Measurements from ENCODE around the gene WBP4. TPM values are rescaled to one million over a fixed set of nuclear protein-coding genes. Genes with fewer than 3 reads are reported as not detected.

The WBP4 gene
- polyA plus RNA-seq, 1 of the 3 experiments (the other 2 are of a cell fraction): 6.4 TPM

DNA sequence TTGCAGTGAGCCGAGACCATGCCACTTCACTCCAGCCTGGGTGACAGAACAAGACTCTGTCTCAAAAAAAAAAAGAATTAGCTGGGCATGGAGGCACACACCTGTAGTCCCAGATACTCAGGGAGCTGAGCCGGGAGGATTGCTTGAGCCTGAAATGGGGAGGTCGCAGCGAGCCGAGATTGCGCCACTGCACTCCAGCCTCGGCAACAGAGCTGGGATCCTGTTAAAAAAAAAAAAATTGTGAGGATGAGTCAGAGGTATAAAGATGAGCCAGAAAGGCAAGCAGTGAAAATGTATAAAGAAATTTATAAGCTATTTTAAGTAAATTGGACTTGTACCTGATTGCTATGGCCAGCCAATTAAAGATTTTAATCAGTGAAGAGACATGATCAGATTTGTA lies 50.1 kb downstream of the WBP4 start:
- no peak overlapping the region for H3K9ac ChIP-seq
- no peak overlapping the region for H3K4me2 ChIP-seq
- H3K36me3 ChIP-seq (replicated peaks in 1 of 2; ENCODE audit: control insufficient read depth in 1 of 2, insufficient read depth in 2 of 2, low read length in 1 of 2): no peaks in the 10 kb centered on the region
- no peaks in the 10 kb centered on the region for H3K9me2 ChIP-seq
- H3K9me3 ChIP-seq: no peaks in the 10 kb centered on the region
- H4K20me1 ChIP-seq (ENCODE audit: insufficient read depth): no peaks in the 10 kb centered on the region
- no peaks in the 10 kb centered on the region for H3K4me1 ChIP-seq (ENCODE audit: control insufficient read depth in 1 of 2, insufficient read depth in 2 of 2, low read depth in 1 of 2, low read length in 1 of 2)
- no peak overlapping the region for H3K27ac ChIP-seq (ENCODE audit: low read depth in 2 of 2, low read length in 1 of 2)
- H3K27me3 ChIP-seq (ENCODE audit: insufficient read depth): no peaks in the 10 kb centered on the region
- ChIA-PET CTCF (interaction anchor here (0.9 kb wide), 1 partner anchor 37 kb away, joined by 3 read pairs; no protein-coding TSS in a partner anchor), POLR2A (no interaction called here)
- H3K79me2 ChIP-seq (ENCODE audit: insufficient read depth): no peaks in the 10 kb centered on the region
- H2AFZ ChIP-seq (ENCODE audit: low read depth): no peak overlapping the region
- no peak overlapping the region for H3K4me3 ChIP-seq (ENCODE audit: low read depth in 2 of 2, low read length in 1 of 2)
- no peak for TF ChIP-seq RCOR1 (IDR thresholded peaks at IDR 0.05; ENCODE audit: low read length)
- TF ChIP-seq CHD2 (IDR thresholded peaks at IDR 0.05; ENCODE audit: low read length, partially characterized antibody): no peak
- TF ChIP-seq, protein P1, sequence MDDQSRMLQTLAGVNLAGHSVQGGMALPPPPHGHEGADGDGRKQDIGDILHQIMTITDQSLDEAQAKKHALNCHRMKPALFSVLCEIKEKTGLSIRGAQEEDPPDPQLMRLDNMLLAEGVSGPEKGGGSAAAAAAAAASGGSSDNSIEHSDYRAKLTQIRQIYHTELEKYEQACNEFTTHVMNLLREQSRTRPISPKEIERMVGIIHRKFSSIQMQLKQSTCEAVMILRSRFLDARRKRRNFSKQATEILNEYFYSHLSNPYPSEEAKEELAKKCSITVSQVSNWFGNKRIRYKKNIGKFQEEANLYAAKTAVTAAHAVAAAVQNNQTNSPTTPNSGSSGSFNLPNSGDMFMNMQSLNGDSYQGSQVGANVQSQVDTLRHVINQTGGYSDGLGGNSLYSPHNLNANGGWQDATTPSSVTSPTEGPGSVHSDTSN (IDR thresholded peaks at IDR 0.05): no peak
- TF ChIP-seq, protein P2, sequence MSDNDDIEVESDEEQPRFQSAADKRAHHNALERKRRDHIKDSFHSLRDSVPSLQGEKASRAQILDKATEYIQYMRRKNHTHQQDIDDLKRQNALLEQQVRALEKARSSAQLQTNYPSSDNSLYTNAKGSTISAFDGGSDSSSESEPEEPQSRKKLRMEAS (IDR thresholded peaks at IDR 0.05; ENCODE audit: low read depth): no peak
- no peak for TF ChIP-seq GABPA (IDR thresholded peaks at IDR 0.05; ENCODE audit: low read depth)
- no peak for TF ChIP-seq RXRA (IDR thresholded peaks at IDR 0.05; ENCODE audit: borderline replicate concordance, low read depth)
- no peak for TF ChIP-seq MEF2A (IDR thresholded peaks at IDR 0.05; ENCODE audit: borderline replicate concordance, low read depth)
- TF ChIP-seq JUND (IDR thresholded peaks at IDR 0.05): no peak
- TF ChIP-seq, protein P3, sequence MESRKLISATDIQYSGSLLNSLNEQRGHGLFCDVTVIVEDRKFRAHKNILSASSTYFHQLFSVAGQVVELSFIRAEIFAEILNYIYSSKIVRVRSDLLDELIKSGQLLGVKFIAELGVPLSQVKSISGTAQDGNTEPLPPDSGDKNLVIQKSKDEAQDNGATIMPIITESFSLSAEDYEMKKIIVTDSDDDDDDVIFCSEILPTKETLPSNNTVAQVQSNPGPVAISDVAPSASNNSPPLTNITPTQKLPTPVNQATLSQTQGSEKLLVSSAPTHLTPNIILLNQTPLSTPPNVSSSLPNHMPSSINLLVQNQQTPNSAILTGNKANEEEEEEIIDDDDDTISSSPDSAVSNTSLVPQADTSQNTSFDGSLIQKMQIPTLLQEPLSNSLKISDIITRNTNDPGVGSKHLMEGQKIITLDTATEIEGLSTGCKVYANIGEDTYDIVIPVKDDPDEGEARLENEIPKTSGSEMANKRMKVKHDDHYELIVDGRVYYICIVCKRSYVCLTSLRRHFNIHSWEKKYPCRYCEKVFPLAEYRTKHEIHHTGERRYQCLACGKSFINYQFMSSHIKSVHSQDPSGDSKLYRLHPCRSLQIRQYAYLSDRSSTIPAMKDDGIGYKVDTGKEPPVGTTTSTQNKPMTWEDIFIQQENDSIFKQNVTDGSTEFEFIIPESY (IDR thresholded peaks at IDR 0.05; ENCODE audit: borderline replicate concordance, low read depth): no peak
- no peak for TF ChIP-seq GATA2 (CRISPR knock-in tag; IDR thresholded peaks at IDR 0.05)
- no peak for TF ChIP-seq RAD21 (IDR thresholded peaks at IDR 0.05; ENCODE audit: low read length)
- TF ChIP-seq SMC3 (IDR thresholded peaks at IDR 0.05; ENCODE audit: low read depth, low read length): no peak
- no peak for TF ChIP-seq ELF1 (IDR thresholded peaks at IDR 0.05)
- no peak for TF ChIP-seq TEAD4 (IDR thresholded peaks at IDR 0.05; ENCODE audit: borderline replicate concordance, insufficient read depth)
- no peak for TF ChIP-seq POLR2AphosphoS5 (IDR thresholded peaks at IDR 0.05; ENCODE audit: low read depth, low read length)
- no peak for TF ChIP-seq NFIC (IDR thresholded peaks at IDR 0.05; ENCODE audit: borderline replicate concordance)
- no peak for DNase-seq
- 84% methylated on average over 7 of the region's 7 CpGs for WGBS (ENCODE audit: low lambda C conversion rate)
- H3F3A ChIP-seq (replicated peaks; ENCODE audit: insufficient read depth): no peaks in the 10 kb centered on the region

DNA sequence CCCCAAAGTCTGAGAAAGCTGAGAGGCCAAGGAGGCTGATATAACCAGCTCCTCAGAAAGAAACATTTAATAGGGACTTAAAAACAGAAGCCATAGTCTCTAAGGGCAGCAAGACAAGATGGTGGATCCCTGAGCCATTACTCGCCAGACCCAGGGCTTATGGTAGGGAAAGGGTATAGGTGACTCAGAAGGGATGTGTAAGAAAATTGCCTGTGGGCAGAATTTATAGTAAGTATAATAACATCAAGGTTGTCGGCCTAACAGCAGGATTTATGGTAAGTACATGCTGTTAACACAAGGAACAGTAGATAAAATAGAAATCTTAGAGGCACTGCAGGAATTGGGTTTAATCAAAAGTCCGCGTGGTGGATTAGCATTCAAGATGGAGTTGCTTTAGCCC lies 56.6 kb downstream of the WBP4 start:
- Histone ChIP-seq H3K79me2 (ENCODE audit: insufficient read depth) (no peaks in the 10 kb centered on the region), H3F3A (replicated peaks; ENCODE audit: insufficient read depth) (no peaks in the 10 kb centered on the region), H3K27ac (ENCODE audit: low read depth in 2 of 2, low read length in 1 of 2) (no peak overlapping the region), H3K4me1 (ENCODE audit: control insufficient read depth in 1 of 2, insufficient read depth in 2 of 2, low read depth in 1 of 2, low read length in 1 of 2) (no peaks in the 10 kb centered on the region), H3K9me2 (no peaks in the 10 kb centered on the region), H3K27me3 (ENCODE audit: insufficient read depth) (no peaks in the 10 kb centered on the region), H4K20me1 (ENCODE audit: insufficient read depth) (no peaks in the 10 kb centered on the region), H3K4me3 (ENCODE audit: low read depth in 2 of 2, low read length in 1 of 2) (no peak overlapping the region), H3K4me2 (no peak overlapping the region), H3K36me3 (replicated peaks in 1 of 2; ENCODE audit: control insufficient read depth in 1 of 2, insufficient read depth in 2 of 2, low read length in 1 of 2) (no peaks in the 10 kb centered on the region), H2AFZ (ENCODE audit: low read depth) (no peak overlapping the region), H3K9me3 (no peaks in the 10 kb centered on the region), H3K9ac (no peak overlapping the region)
- WGBS (ENCODE audit: low lambda C conversion rate): 74% methylated on average over 4 of the region's 4 CpGs
- TF ChIP-seq, protein P1 (IDR thresholded peaks at IDR 0.05): no peak
- no peak for TF ChIP-seq JUND (IDR thresholded peaks at IDR 0.05)
- TF ChIP-seq GATA2 (CRISPR knock-in tag; IDR thresholded peaks at IDR 0.05): no peak
- TF ChIP-seq TCF12 (IDR thresholded peaks at IDR 0.05): no peak
- TF ChIP-seq FOXM1 (IDR thresholded peaks at IDR 0.05; ENCODE audit: low read depth): no peak
- TF ChIP-seq, protein P4, sequence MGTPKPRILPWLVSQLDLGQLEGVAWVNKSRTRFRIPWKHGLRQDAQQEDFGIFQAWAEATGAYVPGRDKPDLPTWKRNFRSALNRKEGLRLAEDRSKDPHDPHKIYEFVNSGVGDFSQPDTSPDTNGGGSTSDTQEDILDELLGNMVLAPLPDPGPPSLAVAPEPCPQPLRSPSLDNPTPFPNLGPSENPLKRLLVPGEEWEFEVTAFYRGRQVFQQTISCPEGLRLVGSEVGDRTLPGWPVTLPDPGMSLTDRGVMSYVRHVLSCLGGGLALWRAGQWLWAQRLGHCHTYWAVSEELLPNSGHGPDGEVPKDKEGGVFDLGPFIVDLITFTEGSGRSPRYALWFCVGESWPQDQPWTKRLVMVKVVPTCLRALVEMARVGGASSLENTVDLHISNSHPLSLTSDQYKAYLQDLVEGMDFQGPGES (IDR thresholded peaks at IDR 0.05; ENCODE audit: low read depth, low read length): no peak
- no peak for TF ChIP-seq FOXJ3 (CRISPR knock-in tag; IDR thresholded peaks at IDR 0.05)
- TF ChIP-seq RFX5 (IDR thresholded peaks at IDR 0.05; ENCODE audit: low read length): no peak
- TF ChIP-seq RAD21 (IDR thresholded peaks at IDR 0.05; ENCODE audit: low read length): no peak
- no peak for TF ChIP-seq ELF1 (IDR thresholded peaks at IDR 0.05)
- no peak for TF ChIP-seq YY1 (IDR thresholded peaks at IDR 0.05; ENCODE audit: low read depth)
- no peak for TF ChIP-seq CHD2 (IDR thresholded peaks at IDR 0.05; ENCODE audit: low read length, partially characterized antibody)
- no peak for DNase-seq
- CTCF ChIA-PET: no interaction called here
- POLR2A ChIA-PET: no interaction called here
